Muscle layer of colon (tissue), 2 donors: ENCODE results near the gene ZBP1.

Experiments
- H3K27ac ChIP-seq: one replicate; pipeline ENCODE4 v1.7.0; 2013; ENCODE audit warnings: low read depth, mild to moderate bottlenecking, low read length, moderate library complexity
- H3K27me3 ChIP-seq, 2 donors: one replicate each; pipeline ENCODE4 v1.7.0; 2013; ENCODE audit warnings: low read length in 2 of 2, mild to moderate bottlenecking in 2 of 2; ENCODE audit not compliant: insufficient read depth in 2 of 2, control insufficient read depth in 1 of 2
- H3K36me3 ChIP-seq: one replicate; pipeline ENCODE4 v1.7.0; 2013; ENCODE audit warnings: mild to moderate bottlenecking, low read length; ENCODE audit not compliant: insufficient read depth
- H3K4me1 ChIP-seq: one replicate; pipeline ENCODE4 v1.7.0; 2013; ENCODE audit warnings: mild to moderate bottlenecking, low read length; ENCODE audit not compliant: insufficient read depth
- H3K4me3 ChIP-seq, 2 donors: one replicate each; pipeline ENCODE4 v1.7.0; 2013; ENCODE audit warnings: low read length in 2 of 2, low read depth in 1 of 2, mild to moderate bottlenecking in 1 of 2, moderate library complexity in 1 of 2
- H3K9ac ChIP-seq: one replicate; pipeline ENCODE4 v1.7.0; 2013; ENCODE audit warnings: low read length
- H3K9me3 ChIP-seq: one replicate; pipeline ENCODE4 v1.7.0; 2013; ENCODE audit warnings: mild to moderate bottlenecking, low read length
- donor health status: abdominal sarcoma.
- donor health status: Adenocarcinoma of cecum.

Gene ZBP1

GRCh38 chr20:57590485-57591288 is 29.5 kb downstream of the ZBP1 start:
- Histone ChIP-seq H3K27me3 (peaks cover 0 to 5% of the 10 kb centered on the region in 2 donors), H3K9me3 (no peaks in the 10 kb centered on the region), H3K27ac (no peak overlapping the region), H3K36me3 (no peaks in the 10 kb centered on the region), H3K9ac (no peak overlapping the region), H3K4me1 (peaks cover 14% of the 10 kb centered on the region), H3K4me3 (no peak overlapping the region)

DNA sequence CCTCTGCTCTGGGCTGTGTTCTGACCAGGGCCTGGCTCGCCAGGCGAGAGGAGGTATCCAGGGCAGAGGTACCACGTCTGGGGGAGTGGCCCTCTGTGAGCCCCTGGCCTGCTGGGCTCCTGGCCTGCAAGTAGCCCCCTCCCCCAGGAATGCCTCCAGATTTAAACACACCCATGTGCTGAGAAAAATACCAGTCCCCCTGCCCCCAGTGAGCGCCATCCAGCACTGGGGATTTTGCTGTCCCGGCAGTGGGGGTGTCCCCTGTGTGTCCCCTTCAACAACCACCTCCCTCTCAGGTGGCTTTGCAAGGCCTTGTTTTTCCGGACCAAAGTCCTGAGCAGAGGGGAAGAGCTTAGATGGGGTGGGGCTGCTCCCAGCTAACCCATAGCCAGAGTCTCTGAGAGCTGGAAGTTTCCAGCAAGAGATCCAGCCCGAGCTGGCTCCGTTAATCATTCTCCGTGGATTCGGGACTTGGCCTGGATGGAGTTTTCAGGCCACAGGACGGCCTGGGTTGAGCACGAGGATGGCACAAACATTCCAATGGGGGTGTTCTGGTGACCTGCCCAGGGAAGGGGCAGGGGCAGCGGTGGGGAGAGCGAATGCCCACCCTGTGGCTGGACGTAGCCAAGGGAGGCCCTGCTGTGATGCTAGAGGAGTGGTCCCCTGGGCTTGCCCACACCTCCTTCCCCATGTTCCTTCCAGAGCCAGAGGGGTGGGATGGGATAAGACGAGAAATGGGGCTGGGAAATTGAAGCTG is 30.3 kb downstream of the ZBP1 start:
- Histone ChIP-seq H3K27me3 (peaks cover 0 to 5% of the 10 kb centered on the region in 2 donors), H3K27ac (no peak overlapping the region), H3K4me1 (peaks cover 22% of the 10 kb centered on the region), H3K4me3 (no peak overlapping the region), H3K9ac (no peak overlapping the region), H3K9me3 (no peaks in the 10 kb centered on the region), H3K36me3 (no peaks in the 10 kb centered on the region)

DNA sequence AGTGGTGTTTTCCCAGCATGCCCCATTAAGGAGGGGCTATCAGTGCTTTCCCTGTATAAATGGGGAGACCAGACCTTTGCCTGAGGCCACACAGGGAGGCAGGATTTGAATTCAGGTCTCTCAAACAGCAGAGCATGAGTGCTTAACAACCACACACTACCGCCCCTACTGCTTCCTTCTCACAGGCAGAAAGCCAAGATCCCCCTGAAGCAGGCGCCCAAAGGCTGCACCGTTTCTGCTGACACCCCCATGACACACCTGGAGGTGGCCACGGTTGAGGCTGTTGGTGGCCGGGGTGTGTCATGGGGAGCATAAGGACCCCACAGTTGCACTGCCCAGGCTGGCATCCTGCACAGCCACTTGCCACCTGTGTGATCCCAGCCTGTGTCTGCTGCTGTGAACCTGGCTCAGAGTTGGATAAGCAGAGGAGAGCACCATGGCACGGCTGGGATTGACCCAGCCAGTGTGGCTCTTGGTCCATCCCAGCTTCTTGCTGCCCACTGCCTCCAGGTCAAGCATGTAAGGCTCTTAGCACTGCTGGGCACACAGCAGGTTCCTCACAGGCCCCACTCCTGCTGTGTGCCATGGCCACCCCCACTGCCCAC is 31.0 kb downstream of the ZBP1 start:
- no peaks in the 10 kb centered on the region for H3K9me3 ChIP-seq
- no peak overlapping the region for H3K4me3 ChIP-seq
- peaks cover 24% of the 10 kb centered on the region for H3K4me1 ChIP-seq
- H3K27me3 ChIP-seq = peaks cover 0 to 5% of the 10 kb centered on the region in 2 donors
- no peaks in the 10 kb centered on the region for H3K36me3 ChIP-seq
- no peak overlapping the region for H3K27ac ChIP-seq
- no peak overlapping the region for H3K9ac ChIP-seq

- Histone ChIP-seq H3K4me1 (peaks cover 19% of the 10 kb centered on the region), H3K9ac (no peak overlapping the region), H3K27me3 (peaks cover 0 to under 1% of the 10 kb centered on the region in 2 donors), H3K4me3 (no peak overlapping the region), H3K36me3 (no peaks in the 10 kb centered on the region), H3K9me3 (no peaks in the 10 kb centered on the region), H3K27ac (no peak overlapping the region)
Observed at GRCh38 chr20:57588596-57588995, 31.6 kb downstream of the ZBP1 start.

DNA sequence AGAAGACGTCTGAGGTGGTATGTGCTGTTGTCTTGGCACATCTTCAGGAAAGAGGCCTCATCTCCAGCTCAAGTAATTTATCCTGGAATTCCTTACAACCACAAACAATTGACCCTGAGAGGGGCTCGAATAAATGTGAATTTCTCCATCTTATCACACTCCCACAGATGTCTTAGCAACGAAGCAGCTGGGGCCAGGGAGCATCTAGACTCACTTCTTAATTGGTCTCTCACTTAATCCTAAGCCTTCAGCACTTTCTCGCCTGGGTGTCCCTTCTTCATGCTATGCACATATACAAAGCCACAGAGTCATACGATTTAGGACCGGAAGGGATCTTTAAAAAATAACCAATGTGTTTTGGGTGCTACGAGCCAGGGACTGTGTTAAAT is 32.2 kb downstream of the ZBP1 start:
- H3K36me3 ChIP-seq = no peaks in the 10 kb centered on the region
- H3K9ac ChIP-seq = no peak overlapping the region
- no peak overlapping the region for H3K4me3 ChIP-seq
- H3K4me1 ChIP-seq = peaks cover 24% of the 10 kb centered on the region
- H3K27me3 ChIP-seq = no peaks in the 10 kb centered on the region
- H3K27ac ChIP-seq = no peak overlapping the region
- H3K9me3 ChIP-seq = no peaks in the 10 kb centered on the region

DNA sequence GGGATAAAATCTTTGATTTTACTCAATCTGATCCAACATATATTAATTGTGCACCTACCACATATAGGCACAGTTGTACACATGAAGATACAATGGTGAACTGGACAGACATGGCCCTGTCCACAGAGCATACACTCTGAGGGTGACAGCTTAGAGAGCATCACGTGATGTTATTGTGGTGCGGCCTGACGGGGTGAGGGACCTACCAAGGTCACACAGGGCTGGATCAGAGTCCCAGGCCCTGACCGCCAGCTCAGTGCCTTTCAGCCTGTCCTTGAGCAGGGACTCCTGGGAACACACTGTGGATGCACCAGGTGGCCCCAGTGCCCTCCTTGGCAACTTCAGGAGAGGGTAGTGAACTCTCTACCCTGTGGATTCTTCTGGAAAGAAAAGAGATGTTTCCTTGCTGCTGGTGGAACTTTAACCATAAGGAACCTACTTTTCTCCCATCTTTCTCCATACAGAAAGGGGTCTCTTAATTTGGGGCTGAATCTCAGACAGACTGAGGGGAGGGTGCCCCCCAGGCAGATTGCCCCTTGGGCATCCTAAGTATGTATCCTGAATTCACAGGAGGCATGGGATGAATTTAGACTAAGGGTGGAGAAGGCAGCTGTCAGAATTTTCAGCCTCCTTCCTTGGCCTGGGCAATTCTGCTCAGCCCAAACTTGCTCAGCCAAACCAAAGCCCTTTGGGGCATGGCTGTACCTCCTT is 32.8 kb downstream of the ZBP1 start:
- no peaks in the 10 kb centered on the region for H3K36me3 ChIP-seq
- H3K27me3 ChIP-seq = no peaks in the 10 kb centered on the region
- H3K9ac ChIP-seq = no peak overlapping the region
- H3K4me3 ChIP-seq = no peak overlapping the region
- no peaks in the 10 kb centered on the region for H3K9me3 ChIP-seq
- no peak overlapping the region for H3K27ac ChIP-seq
- peaks cover 30% of the 10 kb centered on the region for H3K4me1 ChIP-seq

DNA sequence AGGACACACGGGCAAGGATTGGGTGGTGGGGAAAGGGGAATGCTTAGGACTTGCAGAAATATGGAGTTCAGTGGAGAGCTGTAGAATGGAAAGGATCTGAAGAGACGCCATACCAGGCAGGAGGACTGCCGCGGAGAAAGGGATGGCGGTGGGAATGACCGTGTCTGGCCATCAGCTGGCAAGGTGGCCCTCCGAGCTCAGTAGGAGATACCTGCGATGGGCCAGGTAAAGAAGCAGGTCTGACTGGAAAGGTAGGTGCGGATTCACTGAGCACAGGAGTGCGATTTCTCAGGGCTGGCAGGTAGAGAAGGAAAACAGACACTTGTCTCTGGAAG is 33.3 kb downstream of the ZBP1 start:
- H3K4me1 ChIP-seq = peaks cover 35% of the 10 kb centered on the region
- H3K27ac ChIP-seq = no peak overlapping the region
- H3K9ac ChIP-seq = no peak overlapping the region
- H3K9me3 ChIP-seq = no peaks in the 10 kb centered on the region
- H3K4me3 ChIP-seq = no peak overlapping the region
- H3K27me3 ChIP-seq = no peaks in the 10 kb centered on the region
- H3K36me3 ChIP-seq = no peaks in the 10 kb centered on the region

- no peak overlapping the region for H3K27ac ChIP-seq
- H3K27me3 ChIP-seq = no peaks in the 10 kb centered on the region
- no peaks in the 10 kb centered on the region for H3K9me3 ChIP-seq
Observed at GRCh38 chr20:57586370-57586793, 33.8 kb downstream of the ZBP1 start.

GRCh38 chr20:57585466-57586213 is 34.6 kb downstream of the ZBP1 start:
- Histone ChIP-seq H3K27ac (no peak overlapping the region), H3K36me3 (no peaks in the 10 kb centered on the region), H3K9ac (no peak overlapping the region), H3K4me3 (no peak overlapping the region), H3K27me3 (no peaks in the 10 kb centered on the region), H3K4me1 (peaks cover 47% of the 10 kb centered on the region), H3K9me3 (no peaks in the 10 kb centered on the region)

More at GRCh38 chr20:57586370-57586793, 33.8 kb downstream of the ZBP1 start:
- Histone ChIP-seq H3K4me1 (peaks cover 40% of the 10 kb centered on the region), H3K9ac (no peak overlapping the region), H3K36me3 (no peaks in the 10 kb centered on the region), H3K4me3 (no peak overlapping the region)

DNA sequence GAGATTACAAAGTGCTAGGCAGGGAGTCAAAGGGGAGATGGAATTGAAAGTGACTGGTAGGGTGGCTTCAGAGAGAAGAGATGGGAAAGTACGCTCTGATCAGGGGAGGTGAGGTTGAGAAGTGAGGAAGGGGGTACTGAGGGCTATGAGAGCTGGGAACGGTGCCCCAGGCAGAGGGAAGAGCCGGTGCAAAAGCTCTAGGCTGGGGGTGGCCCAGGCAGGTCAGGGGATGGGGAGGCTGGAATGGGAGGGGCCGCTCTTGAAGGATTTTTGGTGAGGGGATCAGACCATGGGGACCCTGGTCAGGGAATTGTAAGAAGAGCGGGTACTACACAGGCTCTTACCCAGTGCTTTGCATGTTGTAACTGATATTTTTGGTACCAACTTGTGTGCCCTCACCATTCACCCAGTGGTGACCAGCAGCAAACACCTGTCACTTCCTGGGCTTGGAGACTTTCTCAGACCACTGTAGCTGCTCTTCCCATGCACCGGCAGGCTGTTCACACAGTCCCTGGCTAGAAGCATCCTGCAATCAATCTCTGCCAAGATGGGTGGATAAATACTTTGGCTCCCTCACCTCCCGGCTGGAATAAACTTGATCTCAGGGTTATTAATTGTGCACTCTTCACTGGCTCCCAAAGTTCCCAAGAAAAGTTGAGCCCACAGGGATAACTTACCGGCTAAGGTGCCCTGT is 35.3 kb downstream of the ZBP1 start:
- H3K27me3 ChIP-seq = no peaks in the 10 kb centered on the region
- H3K9ac ChIP-seq = no peak overlapping the region
- peaks cover 55% of the 10 kb centered on the region for H3K4me1 ChIP-seq

More for the DNA sequence above, 35.3 kb downstream of the ZBP1 start:
- H3K36me3 ChIP-seq = no peaks in the 10 kb centered on the region
- H3K4me3 ChIP-seq = no peak overlapping the region
- no peaks in the 10 kb centered on the region for H3K9me3 ChIP-seq
- H3K27ac ChIP-seq = no peak overlapping the region
